HG03039 (cell line): Measurements from ENCODE around the gene GNA15.
A peak's percentile ranks its signal among the peaks of the same experiment; 100 is the strongest.

Experiments
- ATAC-seq: cut with Tn5 transposase; IDR thresholded peaks from one replicate; pipeline ENCODE4 v1.9.1; 2021; ENCODE audit warnings: mild to moderate bottlenecking, moderate library complexity; ENCODE audit not compliant: unreplicated experiment

The GNA15 gene

DNA sequence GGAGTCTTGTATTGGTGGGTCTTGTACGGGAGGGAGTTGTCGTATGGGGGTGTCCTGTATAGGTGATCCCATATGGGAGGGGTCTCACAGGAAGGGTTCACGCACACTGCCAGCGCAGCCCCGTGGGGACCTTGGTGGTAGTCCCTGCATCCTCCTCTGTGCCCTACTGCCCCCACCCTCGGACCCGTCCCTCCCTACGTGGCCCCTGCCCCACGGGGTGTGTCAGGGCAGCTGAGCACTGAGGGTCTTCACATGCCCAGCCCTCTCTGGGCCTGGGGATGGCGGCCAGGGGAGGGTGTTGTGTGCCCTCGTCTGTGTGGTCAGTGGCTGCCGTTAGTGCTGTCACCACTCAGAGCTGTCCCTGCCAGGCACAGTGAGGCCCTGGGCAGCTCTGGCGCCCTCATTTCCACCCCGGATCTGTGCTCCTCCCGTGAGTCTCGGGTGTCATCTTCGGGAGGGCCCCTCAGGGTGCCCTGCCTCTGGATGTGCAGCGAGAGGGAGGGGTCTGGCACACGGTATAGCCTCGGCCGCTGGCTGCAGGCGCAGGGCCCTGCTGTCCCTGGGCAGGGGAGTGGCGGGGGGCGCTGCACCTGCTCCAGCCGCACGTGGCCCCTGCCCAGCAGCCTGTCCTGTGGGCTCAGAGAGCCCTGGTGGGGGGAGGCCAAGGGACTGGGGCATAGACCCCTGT is 16.0 kb upstream of the GNA15 start:
- ATAC-seq = no peak

DNA sequence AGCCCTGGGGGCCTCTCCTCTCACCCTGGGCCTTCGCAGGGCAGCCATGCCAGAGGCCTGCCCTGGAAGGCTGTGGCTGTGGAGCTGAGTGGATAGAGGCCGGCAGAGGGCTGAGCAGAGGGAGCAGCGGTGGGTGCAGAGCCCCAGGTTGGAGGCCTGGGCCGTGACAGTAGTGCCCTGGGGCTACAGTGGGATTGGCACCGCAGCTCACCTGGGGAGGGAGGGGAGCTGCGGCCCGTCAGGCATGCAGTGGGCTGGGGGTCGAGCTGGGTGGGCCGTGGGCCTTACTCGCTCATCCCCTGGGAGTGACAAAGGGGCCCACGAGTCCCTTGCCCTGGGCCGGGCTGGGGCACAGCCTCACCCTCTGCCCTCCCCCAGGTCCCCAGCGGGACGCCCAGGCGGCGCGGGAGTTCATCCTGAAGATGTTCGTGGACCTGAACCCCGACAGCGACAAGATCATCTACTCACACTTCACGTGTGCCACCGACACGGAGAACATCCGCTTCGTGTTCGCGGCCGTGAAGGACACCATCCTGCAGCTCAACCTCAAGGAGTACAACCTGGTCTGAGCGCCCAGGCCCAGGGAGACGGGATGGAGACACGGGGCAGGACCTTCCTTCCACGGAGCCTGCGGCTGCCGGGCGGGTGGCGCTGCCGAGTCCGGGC is 15.1 kb upstream of the GNA15 start:
- no peak for ATAC-seq

DNA sequence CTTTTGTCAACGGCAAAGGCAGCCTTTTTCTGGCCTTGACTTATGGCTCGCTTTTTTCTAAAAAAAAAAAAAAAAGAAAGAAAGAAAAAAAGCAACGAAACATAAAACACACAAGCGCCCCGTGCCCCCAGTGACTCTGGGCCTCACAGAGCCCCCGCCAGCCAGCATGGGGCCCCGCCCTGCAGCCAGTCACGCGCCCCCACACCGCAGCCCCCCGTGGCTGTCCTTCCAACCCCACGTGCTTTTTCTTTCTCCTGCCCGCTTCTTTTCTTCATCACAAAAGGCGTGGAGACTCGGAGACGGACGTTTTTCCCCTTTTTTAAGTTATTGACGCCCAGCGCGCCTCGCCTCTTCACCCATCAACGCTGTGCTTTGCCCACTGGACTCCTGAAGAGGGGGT is 14.4 kb upstream of the GNA15 start:
- ATAC-seq = no peak

DNA sequence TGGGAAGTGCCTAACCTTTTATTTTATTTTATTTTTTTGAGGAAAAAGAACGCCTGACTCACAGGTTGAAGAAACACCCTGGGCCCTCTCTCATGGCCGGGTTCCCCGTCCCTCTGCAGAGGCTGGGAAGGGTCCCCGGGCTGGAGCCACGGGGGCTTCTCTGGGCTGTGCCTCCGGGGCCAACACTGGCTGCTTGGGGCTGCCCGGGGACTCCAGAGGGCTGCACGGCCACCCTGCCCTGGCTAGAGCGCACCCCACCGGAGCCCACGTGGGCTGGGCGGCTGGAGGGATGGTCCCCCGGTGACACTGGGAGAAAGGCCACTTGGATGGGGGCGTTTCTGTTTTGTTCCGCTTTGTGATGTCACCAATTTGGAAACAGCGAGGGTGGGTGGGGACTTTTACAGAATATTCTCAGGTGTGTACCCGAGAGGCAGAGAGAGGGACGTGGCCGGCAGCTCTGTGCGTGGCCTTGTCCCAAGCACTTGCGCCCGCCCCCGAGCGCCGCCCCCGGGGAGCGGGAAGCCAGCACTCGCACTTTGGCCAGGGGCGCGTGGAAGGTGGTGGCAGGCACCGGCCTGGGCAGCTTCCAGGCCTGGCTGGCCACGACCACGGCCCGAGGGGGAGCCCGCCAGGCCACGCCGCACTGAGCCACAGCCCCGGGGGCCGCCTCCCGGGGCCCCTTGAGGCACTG is 13.9 kb upstream of the GNA15 start:
- no peak for ATAC-seq

DNA sequence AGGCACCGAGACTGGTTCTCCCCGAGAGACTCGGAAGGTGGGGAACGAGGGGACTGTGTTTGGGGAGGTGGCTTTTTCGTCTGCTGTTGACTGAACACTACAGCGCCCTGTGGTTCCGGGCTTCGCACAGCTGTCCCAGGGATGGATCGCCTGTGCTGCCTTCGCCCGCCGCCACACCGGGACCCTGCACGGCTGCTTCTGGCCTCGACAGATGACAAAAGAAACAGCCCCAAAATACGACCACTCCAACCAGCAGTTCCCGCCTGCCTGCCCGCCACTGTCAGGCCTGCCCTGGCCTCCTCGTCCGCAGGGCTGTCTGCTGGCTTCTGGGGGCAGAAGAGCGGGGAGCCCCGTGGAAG is 13.3 kb upstream of the GNA15 start:
- no peak for ATAC-seq

DNA sequence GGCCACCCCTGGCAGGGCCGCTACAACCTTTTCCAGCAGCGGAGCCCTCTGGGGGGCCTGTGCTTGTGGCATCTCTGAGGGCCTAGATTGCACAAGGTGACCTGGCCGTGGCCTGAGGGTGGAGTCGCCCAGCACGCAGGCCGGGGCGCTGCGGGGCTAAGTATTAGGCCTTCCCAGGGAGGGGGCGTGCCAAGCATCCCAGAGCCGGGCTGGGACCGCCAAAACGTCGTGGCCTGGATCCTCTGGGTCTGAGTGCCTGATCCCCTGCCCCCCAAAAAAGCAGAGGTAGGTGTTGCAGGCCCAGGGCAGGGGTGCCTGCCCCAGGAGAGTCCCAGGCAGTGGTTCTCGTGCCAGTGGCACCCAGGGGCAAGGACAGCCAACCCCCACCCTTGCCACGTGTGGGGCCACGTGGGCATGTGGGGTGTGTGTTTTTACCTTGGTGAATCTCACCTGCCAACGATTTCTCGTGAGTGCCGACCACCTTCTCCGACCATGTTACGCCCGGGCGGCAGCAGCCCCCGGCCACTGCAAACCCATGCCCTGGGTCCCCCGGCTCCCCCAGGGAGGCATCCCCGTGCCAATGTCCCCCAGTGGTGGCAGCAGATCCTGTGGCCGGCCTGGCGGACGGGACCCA is 12.6 kb upstream of the GNA15 start:
- no peak for ATAC-seq

DNA sequence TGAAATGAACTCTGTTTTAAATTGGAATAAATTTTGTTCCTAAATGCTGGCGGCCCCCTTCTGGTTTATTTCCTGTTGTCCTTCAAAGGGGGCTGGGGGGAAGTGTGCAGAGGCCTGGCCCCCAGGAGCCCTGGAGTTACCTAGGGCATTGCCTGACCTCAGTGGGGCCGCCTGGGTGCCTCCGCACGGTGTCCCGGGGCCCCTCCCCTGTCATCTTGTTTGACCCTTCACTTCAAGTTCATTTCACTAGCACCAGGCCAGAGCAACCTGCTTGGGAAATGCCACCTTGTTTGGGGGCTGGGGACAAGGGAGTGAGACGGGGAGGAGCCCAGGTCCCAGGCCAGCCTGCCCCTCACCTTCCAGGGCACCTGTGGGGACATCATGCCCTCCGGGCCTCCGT is 11.9 kb upstream of the GNA15 start:
- no peak for ATAC-seq

DNA sequence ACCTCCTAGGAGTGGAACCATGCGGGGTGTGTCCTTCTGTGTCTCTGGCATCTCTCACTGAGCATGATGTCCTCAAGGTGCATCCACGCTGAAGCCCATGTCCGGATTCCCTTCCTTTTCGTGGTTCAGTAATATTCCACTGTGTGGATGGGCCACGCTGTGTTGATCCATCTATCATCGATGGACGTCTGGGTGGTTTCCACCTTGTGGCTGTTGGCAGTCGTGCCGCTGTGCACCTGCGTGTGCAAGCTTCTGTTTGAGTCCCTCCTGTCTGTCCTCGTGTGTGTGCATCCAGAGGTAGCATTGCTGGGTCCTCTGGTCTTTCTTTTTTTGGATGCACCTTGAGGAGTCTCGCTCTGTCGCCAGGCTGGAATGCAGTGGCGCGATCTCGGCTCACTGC is 11.2 kb upstream of the GNA15 start:
- no peak for ATAC-seq

DNA sequence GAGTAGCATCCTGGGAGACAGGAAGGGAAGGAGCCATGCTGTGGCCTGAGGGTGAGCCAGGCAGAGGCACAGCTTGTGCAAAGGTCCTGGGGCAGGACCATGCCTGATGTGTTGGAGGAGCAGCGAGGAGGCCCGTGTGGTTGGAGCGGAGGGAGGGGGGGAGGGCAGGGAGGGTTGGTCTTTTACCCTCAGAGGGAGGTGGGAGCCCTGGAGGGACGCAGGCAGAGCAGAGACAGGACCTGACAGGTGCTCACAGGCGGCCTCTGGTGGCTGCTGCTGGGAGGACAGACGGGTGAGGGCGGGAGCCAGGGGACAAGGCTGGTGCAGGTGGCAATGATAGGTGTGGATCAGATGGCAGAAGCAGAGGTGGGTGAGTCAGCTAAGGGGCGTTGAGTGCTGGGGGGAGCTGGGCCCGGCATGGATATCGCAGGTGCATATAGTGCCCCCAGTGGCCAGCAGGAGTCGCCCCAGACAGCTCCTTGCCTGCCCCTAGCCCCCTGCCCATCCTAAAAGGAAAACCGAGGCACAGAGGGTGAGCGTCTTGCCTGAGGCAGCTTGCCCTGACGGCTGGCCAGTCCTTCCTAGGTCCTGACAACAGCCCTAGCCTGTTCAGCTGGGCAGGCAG is 9.8 kb upstream of the GNA15 start:
- ATAC-seq = no peak

DNA sequence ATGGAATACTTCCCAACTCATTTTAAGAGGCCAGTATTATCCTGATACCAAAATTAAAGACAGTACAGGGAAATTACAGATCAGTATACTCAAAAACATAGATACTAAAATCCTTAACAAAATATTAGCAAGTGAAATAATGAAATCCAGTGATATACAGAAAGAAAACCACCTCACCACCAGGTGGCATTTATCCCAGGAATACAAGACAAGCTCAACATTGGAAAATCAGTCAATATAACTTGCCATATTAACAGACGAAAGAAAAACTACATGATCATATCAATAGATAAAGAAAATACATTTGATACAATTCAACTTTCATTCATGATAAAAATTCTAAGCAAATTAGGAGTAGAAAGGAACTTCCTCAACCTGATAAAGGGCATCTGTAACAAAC is 6.7 kb upstream of the GNA15 start:
- ATAC-seq = no peak

DNA sequence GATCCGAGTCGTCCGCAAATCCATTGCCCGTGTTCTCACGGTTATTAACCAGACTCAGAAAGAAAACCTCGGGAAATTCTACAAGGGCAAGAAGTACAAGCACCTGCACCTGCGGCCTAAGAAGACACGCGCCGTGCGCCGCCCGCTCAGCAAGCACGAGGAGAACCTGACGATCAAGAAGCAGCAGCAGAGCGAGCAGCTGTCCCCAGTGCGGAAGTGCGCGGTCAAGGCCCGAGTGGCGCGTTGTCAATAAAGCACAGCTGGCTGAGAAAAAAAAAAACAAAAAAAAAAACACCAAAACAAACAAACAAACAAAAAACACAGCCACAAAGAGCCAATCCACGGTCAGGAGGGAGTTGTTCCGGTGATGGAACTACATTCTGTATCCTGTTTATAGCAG is 4.7 kb upstream of the GNA15 start:
- ATAC-seq = no peak

DNA sequence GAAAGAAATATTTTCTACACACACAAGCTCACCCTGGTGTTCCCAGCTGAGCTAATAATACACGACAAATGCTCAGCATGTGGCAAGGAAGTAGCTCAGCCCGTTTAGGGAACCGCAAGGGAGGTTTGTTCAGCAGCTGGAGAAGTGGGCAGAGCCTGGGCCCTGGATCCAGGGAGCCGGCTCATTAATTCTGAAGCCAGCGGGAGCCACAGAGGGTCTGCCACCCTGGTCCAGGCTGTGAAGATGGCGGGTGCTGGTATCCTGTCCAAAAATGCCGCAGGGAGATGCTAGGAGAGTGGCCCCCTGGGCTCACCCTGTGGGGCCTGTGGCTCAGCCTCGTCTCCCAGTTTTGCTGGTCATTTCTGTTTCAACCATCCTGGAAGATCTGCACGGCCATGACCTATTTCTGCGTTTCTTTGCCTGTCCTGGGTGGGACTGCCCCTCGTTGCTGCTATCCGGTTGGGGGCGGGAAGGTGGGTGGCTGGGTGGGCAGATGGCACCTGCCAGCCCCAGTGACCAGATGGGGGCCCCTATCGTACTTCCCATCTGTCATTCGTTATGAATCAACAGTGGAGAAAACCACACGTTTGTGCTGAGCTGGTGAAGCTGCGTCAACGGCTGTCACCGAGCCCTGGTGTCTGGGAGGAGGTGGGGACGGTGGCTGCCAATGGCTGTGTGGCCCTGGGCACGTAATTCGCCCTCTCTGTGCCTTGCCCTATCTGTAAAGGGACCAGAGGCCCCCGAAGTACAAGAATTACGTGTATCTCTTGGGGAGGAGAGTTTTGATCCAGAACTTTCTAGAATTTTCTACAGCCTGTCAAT is 2.7 kb upstream of the GNA15 start:
- ATAC-seq = peak; percentile 51

DNA sequence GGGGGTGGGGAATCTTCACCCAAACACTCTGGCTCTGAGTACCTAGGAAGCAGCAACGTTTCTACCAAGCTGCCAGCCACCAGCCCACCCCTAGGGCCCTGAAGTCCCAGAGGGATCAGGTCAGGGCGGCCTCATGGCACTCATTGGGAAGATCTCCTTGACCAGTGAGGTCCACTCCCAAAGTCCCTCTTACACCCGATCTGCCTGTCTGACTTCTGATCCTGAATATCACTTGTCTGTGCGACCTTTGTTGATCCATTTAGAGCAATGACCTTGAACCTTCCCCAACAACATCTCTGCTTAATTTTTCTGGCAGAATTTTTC is 2.1 kb upstream of the GNA15 start:
- ATAC-seq = peak; percentile 15

DNA sequence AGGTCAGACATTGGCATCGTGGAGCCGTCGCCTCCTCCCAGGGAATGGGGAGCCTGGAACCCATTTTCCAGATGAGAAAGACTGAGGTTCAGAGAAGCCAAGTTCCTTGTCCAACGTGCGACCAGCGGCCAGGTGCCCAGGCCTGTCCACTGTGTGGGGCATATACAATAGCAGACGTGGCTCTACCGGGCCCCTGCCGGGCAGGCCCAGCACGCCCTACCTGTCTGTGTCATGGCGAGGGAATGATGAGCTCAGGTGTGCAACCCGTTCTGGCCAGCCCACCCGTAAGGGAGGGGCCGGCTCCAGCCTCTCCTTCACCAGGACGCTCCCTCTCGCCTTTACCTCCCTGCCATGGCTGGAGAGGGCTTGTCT is 837 bp downstream of the GNA15 start:
- no peak for ATAC-seq

DNA sequence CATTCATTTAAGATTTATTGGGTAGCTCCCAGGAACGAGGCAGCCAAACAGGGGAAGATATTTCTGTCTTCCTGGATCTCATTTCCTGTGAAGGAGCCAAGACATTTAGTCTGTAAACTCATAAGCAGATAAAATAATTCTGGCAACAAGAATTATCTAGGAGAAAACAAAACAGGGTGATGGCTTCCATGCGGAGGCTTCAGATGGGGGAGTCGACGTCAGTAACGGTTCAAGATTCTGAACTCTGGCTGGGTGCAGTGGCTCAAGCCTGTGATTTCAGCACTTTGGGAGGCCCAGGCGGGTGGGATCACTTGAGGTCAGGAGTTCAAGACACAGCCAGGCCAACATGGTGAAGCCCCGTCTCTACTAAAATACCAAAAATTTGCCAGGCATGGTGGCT is 1.3 kb downstream of the GNA15 start:
- ATAC-seq = no peak

DNA sequence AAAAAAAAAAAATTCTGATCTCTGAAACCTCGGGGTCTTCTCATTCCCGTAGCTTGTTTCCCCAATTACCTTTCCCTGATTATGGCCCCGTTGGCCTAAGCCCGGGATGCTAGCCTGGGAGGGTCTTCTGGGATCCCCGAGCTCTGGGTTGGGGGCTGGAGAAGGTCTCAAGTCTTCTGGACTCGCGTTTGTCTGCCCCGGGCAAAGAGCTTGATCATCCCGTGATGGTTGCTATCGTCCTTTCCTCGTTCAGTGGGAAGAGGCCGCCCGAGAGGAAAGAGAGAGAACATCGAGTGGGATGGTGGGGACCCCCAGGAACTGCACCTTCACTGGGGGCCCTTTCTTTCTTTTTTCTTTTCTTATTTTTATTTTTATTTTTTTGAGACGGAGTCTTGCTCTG is 2.4 kb downstream of the GNA15 start:
- ATAC-seq = no peak

DNA sequence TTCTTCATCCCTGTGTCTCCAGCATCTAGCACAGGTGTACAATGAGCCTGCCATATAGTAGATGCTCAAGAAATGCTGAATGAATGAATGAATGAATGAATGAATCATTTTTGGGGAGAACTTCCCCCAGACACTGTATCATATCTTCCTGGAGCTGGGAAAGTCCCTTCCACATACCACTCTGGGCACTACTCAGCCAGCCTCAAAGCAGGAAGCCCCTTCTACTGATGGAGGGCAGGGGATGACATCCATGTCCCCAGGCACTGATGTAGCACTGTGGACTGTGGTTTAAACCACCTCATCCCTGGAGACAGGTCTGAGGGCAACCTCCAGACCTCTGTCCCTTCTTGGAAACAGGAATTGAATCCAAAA is 4.8 kb downstream of the GNA15 start:
- no peak for ATAC-seq

DNA sequence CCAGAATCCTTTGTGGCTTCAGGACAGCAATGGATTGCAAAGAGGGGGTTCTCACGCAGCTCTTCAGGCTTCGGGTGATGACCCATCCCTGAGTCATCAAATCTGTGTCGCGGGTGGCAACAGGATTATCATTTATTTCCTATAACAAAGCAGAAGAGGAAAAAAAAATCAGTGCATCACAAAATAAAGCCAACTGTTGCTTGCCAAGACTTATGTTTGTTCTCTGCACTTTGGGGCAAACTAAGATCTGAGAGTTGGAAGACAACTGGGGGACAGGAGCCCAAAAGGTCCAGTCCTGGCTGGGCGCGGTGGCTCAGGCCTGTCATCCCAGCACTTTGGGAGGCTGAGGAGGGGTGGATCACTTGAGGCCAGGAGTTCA is 6.4 kb downstream of the GNA15 start:
- ATAC-seq = no peak

DNA sequence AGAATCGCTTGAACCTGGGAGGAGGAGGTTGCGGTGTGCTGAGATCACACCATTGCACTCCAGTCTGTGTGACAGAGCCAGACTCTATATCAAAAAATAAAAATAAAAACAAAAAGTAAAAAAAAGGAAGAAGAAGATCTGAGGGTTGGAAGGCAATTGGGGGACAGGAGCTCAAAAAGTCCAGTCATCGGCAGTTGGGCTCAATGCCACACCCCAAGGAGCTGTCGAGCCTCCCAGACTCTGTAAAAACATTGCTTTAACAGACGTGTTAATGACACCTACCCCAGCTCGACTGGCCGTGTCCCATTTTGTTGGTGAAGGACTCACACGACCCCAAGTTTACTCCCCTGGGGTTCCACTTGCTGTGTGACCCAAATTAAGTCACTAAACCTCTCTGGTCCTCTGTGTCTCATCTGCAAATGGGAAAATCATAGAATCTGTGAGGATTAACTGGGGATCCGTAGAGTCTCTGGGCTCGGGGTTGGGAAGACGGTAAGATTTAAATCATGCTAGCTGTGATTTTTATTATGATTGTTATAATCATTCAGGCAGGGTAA is 7.0 kb downstream of the GNA15 start:
- ATAC-seq = no peak

DNA sequence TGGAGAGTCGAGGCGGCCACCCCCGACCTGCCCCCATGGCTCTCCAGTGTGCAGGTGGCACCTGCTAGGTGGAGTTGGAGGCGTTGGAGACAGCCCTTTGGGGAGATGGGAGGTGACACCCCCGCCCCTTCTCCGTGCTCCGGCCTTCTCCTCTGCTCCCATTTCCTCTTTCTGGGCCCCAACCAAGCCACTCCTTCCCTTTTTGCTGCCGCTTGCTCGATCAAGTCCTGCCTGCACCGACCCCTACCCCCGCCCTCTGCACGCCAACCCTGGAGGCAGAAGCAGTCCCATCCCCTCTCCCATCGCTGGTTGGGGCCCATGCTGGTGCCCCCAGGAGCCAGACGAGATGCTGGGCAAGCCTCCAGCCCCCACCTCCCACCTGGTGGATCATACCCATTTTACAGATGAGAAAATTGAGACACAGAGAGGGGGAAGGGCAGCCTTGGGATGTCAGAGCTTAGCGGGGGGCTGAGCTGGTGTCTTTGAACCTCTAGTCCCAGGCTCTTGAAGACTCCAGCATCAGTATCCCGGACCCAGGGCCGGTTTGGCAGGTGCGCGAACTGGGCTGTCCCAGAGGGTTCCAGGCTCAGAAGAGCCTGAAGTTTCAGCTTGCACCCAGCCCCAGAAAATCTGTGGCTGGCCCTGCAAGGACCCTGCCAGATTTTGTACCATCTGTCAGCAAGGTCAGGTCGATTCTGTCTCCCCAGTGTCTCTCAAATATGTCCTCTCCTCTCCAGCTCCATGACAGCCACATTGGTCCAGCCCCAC is 10.3 kb downstream of the GNA15 start:
- ATAC-seq = no peak
